ENCODE measurements around the gene EPB41L4A.

EPB41L4A gene

GRCh38 chr5:112413611-112414010 is 5.5 kb downstream of the EPB41L4A start:
- Histone ChIP-seq H3K4me1 (ENCODE audit: low read length) (peaks cover 10% of the 10 kb centered on the region), H3K4me2 (ENCODE audit: low read depth, low read length) (no peak overlapping the region), H2AFZ (ENCODE audit: low read length) (no peak overlapping the region), H4K20me1 (ENCODE audit: insufficient read depth, low read length) (no peaks in the 10 kb centered on the region), H3K9me3 (replicated peaks; ENCODE audit: insufficient read depth, low read length) (no peaks in the 10 kb centered on the region), H3K36me3 (replicated peaks; ENCODE audit: insufficient read depth, low read length) (no peaks in the 10 kb centered on the region), H3K9me2 (replicated peaks; ENCODE audit: insufficient read depth, low read length) (no peaks in the 10 kb centered on the region), H3K27me3 (replicated peaks; ENCODE audit: insufficient read depth, low read length) (no peaks in the 10 kb centered on the region), H3K27ac (ENCODE audit: low read length) (no peak overlapping the region), H3F3A (ENCODE audit: insufficient read depth, low read length) (peaks cover 13% of the 10 kb centered on the region), H3K9ac (ENCODE audit: low read length) (no peak overlapping the region), H3K4me3 (ENCODE audit: low read length) (no peak overlapping the region), H3K79me2 (ENCODE audit: low read length) (no peaks in the 10 kb centered on the region)
- no peak for DNase-seq
- TF ChIP-seq EZH2 (optimal IDR thresholded peaks at IDR 0.05; ENCODE audit: low read depth, low read length) (no peak), CTCF (IDR thresholded peaks at IDR 0.05; ENCODE audit: low read length) (no peak), EZH2phosphoT487 (IDR thresholded peaks at IDR 0.05; ENCODE audit: low read length) (no peak)

- Histone ChIP-seq H3K79me2 (ENCODE audit: low read length) (no peaks in the 10 kb centered on the region), H3K4me2 (ENCODE audit: low read depth, low read length) (0 out of 2 replicates have a peak overlapping the region, but pooled peaks have one; percentile 4), H3K27ac (ENCODE audit: low read length) (no peak overlapping the region), H3K36me3 (replicated peaks; ENCODE audit: insufficient read depth, low read length) (no peaks in the 10 kb centered on the region), H3K4me1 (ENCODE audit: low read length) (peaks cover 10% of the 10 kb centered on the region), H4K20me1 (ENCODE audit: insufficient read depth, low read length) (no peaks in the 10 kb centered on the region), H3K9ac (ENCODE audit: low read length) (no peak overlapping the region), H3K4me3 (ENCODE audit: low read length) (no peak overlapping the region), H3K9me3 (replicated peaks; ENCODE audit: insufficient read depth, low read length) (no peaks in the 10 kb centered on the region), H3K27me3 (replicated peaks; ENCODE audit: insufficient read depth, low read length) (no peaks in the 10 kb centered on the region), H3K9me2 (replicated peaks; ENCODE audit: insufficient read depth, low read length) (no peaks in the 10 kb centered on the region), H3F3A (ENCODE audit: insufficient read depth, low read length) (peaks cover under 1% of the 10 kb centered on the region; the same call in 1 of the 2 replicates), H2AFZ (ENCODE audit: low read length) (no peak overlapping the region)
- DNase-seq, result no peak
- no peak for TF ChIP-seq CTCF (IDR thresholded peaks at IDR 0.05; ENCODE audit: low read length)
- TF ChIP-seq EZH2 (optimal IDR thresholded peaks at IDR 0.05; ENCODE audit: low read depth, low read length), result no peak
- no peak for TF ChIP-seq EZH2phosphoT487 (IDR thresholded peaks at IDR 0.05; ENCODE audit: low read length)
Measured at GRCh38 chr5:112412346-112412745, 6.7 kb downstream of the EPB41L4A start.

GRCh38 chr5:112411903-112412302 is 7.2 kb downstream of the EPB41L4A start:
- Histone ChIP-seq H3K9me2 (replicated peaks; ENCODE audit: insufficient read depth, low read length) (no peaks in the 10 kb centered on the region), H3K9me3 (replicated peaks; ENCODE audit: insufficient read depth, low read length) (no peaks in the 10 kb centered on the region), H3K27ac (ENCODE audit: low read length) (no peak overlapping the region), H3K4me2 (ENCODE audit: low read depth, low read length) (no peak overlapping the region), H4K20me1 (ENCODE audit: insufficient read depth, low read length) (no peaks in the 10 kb centered on the region), H3K27me3 (replicated peaks; ENCODE audit: insufficient read depth, low read length) (no peaks in the 10 kb centered on the region), H3K79me2 (ENCODE audit: low read length) (no peaks in the 10 kb centered on the region), H3K4me3 (ENCODE audit: low read length) (no peak overlapping the region), H3K9ac (ENCODE audit: low read length) (no peak overlapping the region), H3K36me3 (replicated peaks; ENCODE audit: insufficient read depth, low read length) (no peaks in the 10 kb centered on the region), H3F3A (ENCODE audit: insufficient read depth, low read length) (no peaks in the 10 kb centered on the region), H2AFZ (ENCODE audit: low read length) (no peak overlapping the region), H3K4me1 (ENCODE audit: low read length) (peaks cover 10% of the 10 kb centered on the region)
- DNase-seq, result no peak
- TF ChIP-seq EZH2 (optimal IDR thresholded peaks at IDR 0.05; ENCODE audit: low read depth, low read length) (no peak), CTCF (IDR thresholded peaks at IDR 0.05; ENCODE audit: low read length) (no peak), EZH2phosphoT487 (IDR thresholded peaks at IDR 0.05; ENCODE audit: low read length) (no peak)
